ENCODE data around the gene ATP10A. TPM values are rescaled to one million over a fixed set of nuclear protein-coding genes. Genes with fewer than 3 reads are reported as not detected.

ATP10A gene
- total and polyA plus RNA-seq, 9 donors: 0.28 to 3.2 (median 1.1) TPM

GRCh38 chr15:25802285-25802830 lies 60.8 kb downstream of the ATP10A start:
- H3K4me3 ChIP-seq: no peak overlapping the region
- 88 to 93% (median 89%) methylated on average over 16 of the region's 16 CpGs for WGBS, 3 donors
- intact Hi-C loops (cut with DNase I): loop anchor here in 1 of 4 donors (10.0 kb wide), 1 partner anchor 58 kb away; no protein-coding TSS in a partner anchor
- no peaks in the 10 kb centered on the region for H3K27me3 ChIP-seq
- H3K4me1 ChIP-seq (ENCODE audit: insufficient read depth): peaks cover 10% of the 10 kb centered on the region
- no peaks in the 10 kb centered on the region for H3K36me3 ChIP-seq
- H3K9me3 ChIP-seq: no peaks in the 10 kb centered on the region
- no peak for DNase-seq
- no peak overlapping the region for H3K27ac ChIP-seq
- TF ChIP-seq POLR2A (IDR thresholded peaks at IDR 0.05) (no peak), CTCF (IDR thresholded peaks at IDR 0.05) (no peak), EP300 (IDR thresholded peaks at IDR 0.05) (no peak)

- H3K4me3 ChIP-seq: no peak overlapping the region
- peaks cover 11% of the 10 kb centered on the region for H3K4me1 ChIP-seq (ENCODE audit: insufficient read depth)
- WGBS, 3 donors: 83 to 87% (median 83%) methylated on average over 24 of the region's 24 CpGs
- DNase-seq: no peak
- no peak overlapping the region for H3K27ac ChIP-seq
- TF ChIP-seq POLR2A (IDR thresholded peaks at IDR 0.05): no peak
- TF ChIP-seq EP300 (IDR thresholded peaks at IDR 0.05): no peak
- no peak for TF ChIP-seq CTCF (IDR thresholded peaks at IDR 0.05)
- intact Hi-C loops (cut with DNase I): loop anchor here in 1 of 4 donors (10.0 kb wide), 1 partner anchor 57 kb away; no protein-coding TSS in a partner anchor
- H3K36me3 ChIP-seq: no peaks in the 10 kb centered on the region
- H3K9me3 ChIP-seq: no peaks in the 10 kb centered on the region
- no peaks in the 10 kb centered on the region for H3K27me3 ChIP-seq
Observed at GRCh38 chr15:25801586-25802284, 61.4 kb downstream of the ATP10A start.

GRCh38 chr15:25800761-25801515 lies 62.2 kb downstream of the ATP10A start:
- H3K27me3 ChIP-seq: no peaks in the 10 kb centered on the region
- H3K4me1 ChIP-seq (ENCODE audit: insufficient read depth): peaks cover 11% of the 10 kb centered on the region
- no peak for DNase-seq
- intact Hi-C loops (cut with DNase I): loop anchor here in 1 of 4 donors (10.0 kb wide), 1 partner anchor 56 kb away; no protein-coding TSS in a partner anchor
- H3K4me3 ChIP-seq: no peak overlapping the region
- H3K36me3 ChIP-seq: no peaks in the 10 kb centered on the region
- WGBS, 3 donors: 85 to 98% (median 87%) methylated on average over 10 of the region's 10 CpGs
- TF ChIP-seq CTCF (IDR thresholded peaks at IDR 0.05) (no peak), POLR2A (IDR thresholded peaks at IDR 0.05) (no peak), EP300 (IDR thresholded peaks at IDR 0.05) (no peak)
- H3K27ac ChIP-seq: no peak overlapping the region
- H3K9me3 ChIP-seq: no peaks in the 10 kb centered on the region

GRCh38 chr15:25799906-25800700 lies 63.0 kb downstream of the ATP10A start:
- 70 to 77% (median 76%) methylated on average over 19 of the region's 19 CpGs for WGBS, 3 donors
- no peak overlapping the region for H3K4me3 ChIP-seq
- H3K27ac ChIP-seq: no peak overlapping the region
- no peaks in the 10 kb centered on the region for H3K27me3 ChIP-seq
- no peaks in the 10 kb centered on the region for H3K36me3 ChIP-seq
- DNase-seq: no peak
- intact Hi-C loops (cut with DNase I): loop anchor here in 1 of 4 donors (10.0 kb wide), 1 partner anchor 55 kb away; no protein-coding TSS in a partner anchor
- TF ChIP-seq EP300 (IDR thresholded peaks at IDR 0.05) (no peak), CTCF (IDR thresholded peaks at IDR 0.05) (no peak), POLR2A (IDR thresholded peaks at IDR 0.05) (no peak)
- H3K9me3 ChIP-seq: no peaks in the 10 kb centered on the region
- H3K4me1 ChIP-seq (ENCODE audit: insufficient read depth): peaks cover 11% of the 10 kb centered on the region

Measured in ovary (tissue), 9 donors.